Ramos (cell line): Measurements from ENCODE around the gene ANKS1A.

ENCODE experiments used
- in situ Hi-C: fragments of 300-500 bp; cut with MboI; formaldehyde crosslinking; loops from one replicate; pipeline ENCODE4 v1.14.3; 2022; ENCODE audit warnings: low sequenced_read_pairs; ENCODE audit not compliant: unreplicated experiment

Gene ANKS1A

DNA sequence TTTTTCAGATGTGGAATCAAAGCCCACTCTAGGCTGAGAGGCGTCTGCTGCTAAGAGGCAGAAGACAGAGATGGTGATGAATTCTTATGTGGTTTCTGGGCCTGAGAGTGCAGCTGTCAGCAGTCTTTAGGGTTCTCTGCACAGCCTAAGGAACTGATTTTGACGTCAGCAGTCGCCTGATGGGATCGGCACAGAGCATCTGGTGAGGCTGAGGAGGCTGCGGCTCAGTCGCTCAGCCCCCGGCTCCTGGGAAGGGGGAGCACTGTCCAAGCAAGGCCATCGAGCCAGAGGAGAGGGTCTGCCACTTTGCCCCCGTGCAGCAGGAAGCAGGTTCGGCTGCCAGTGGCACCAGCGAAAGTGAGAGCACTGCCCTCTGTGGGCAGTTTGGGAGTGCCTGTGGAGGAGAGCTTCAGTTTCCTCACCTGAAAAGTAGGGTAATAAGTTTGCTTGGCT lies 159.6 kb downstream of the ANKS1A start:
- in situ Hi-C loops = no loop called here

DNA sequence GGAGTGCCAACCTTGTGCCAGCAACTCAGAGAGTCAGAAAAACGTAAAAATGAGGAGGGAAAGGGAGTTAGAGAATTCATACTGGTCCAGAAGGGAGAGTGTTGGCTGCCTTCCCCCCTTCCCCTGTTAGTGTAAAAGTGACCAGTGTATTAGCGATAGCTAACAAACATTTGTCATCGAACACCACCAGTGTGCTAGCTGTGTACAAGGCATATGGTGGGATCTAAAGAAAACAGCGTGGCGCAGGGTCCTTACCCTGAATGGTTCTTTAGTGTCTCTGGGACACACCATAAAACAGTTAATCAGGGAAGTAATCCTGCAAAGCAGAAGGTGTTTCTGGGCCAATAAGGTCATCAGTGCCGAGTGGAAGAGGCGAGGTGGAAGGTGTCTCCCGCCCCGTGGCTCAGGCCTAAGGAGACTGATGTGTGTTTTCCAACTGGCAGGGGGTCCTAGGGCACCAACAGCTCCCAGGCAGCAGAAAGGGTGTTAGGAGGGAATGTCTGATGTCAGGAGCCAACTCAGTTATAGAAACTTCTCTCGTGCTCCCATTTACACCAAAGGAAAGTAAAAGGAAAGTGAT lies 160.2 kb downstream of the ANKS1A start:
- in situ Hi-C loops = no loop called here

DNA sequence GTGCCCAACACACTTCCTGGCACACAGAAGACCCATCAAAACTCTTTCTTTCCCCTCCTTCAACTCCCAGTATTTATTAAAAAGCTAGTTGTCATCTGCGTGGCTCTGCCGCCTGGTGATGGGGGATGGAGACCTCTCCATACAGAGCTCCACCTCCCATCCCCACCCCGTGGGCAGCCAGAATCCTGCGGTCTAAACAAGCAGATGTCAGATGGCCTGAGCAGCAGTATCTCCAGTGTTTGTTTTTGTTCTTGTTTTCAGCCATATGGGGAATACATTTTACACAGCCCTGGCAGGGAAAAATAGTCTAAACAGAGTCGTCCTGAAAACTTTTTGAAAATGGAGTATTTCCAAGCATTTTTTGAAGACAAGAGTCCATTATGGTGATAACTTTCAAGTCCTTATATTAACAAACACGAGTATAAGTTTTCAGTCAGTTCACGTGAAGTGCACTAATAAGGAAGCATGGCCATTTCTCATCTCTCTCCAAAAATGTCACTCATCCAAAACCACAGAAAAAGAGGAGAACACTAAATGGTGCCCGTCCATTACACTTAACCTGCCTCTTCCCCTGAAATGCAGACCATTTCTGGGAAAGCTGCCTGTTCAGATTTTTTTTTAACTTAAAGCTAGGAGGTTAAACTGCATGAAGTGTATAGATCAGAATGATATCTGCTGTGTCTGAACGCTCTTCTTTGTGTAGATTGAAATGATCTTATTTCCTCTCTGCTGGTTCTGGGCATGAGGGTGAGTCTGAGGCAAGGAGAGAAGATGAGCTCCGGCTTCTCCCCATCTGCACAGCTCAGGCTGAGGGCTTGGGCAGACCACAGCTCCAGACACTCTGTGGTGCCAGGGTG lies 161.1 kb downstream of the ANKS1A start:
- in situ Hi-C loops = no loop called here

GRCh38 chr6:35050757-35051330 lies 161.8 kb downstream of the ANKS1A start:
- in situ Hi-C loops = no loop called here

DNA sequence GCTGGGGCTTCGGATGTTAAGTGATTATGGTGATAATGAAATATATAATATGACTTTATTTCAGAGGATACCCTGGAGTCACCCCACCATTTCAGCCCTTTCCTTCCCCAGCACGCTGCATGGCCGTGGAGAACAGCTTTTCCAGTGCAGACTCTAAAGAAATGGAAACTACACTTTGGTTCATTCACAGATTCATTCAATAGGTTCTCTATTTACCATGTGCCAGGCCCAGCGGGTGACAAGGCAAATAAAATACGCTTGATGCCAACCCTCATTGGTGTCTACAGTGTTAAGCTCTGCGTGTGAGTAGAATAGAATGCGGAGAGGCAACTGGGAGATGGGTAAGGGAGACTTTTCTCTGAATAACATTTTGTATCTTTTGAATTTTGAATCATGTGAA lies 162.3 kb downstream of the ANKS1A start:
- in situ Hi-C loops = no loop called here

- in situ Hi-C loops = no loop called here
Measured at GRCh38 chr6:35051997-35052583, 163.0 kb downstream of the ANKS1A start.

DNA sequence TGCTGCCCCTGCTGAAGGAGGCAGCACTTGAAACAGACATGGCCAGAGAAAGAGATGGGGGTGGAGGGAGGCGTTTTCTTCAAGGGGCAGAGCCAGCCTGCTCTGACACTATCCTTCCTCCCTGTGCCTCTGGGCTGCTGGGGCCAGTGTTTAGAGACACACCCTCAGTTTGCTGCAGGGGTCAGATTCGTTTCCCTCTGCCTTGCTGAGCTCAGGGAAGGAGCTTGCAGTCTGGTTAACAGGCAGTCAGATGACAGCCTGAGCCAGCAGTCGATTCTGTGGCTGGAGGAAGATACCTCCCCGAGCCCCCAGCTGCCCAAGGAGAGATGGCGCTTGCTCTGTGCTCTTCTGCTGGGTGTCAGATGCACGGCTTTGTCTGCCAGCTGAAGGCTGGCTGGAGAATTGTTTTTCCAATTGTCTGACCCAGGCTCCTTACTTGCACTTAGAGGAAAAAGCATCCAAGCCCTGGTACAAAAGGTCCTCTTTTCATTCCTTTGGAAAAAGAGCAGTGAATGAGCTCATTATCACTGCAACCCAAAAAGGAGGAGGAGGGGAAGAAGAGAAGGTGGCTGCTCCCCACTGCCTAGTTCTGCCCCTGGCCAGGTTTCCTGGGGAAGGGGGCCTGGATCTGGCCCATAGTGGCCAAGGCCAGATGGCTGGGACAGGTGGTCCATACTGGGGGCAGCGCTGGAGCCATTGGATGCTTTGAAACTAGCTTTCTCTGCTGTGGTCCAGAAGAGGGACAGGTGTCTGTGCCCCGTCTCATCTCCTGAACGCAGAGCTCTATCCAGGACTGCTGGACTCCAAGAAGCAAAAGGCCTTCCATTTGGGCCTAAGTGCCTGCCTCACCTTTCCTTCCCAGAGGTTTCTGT lies 163.9 kb downstream of the ANKS1A start:
- in situ Hi-C loops = no loop called here

- in situ Hi-C loops = no loop called here
Measured at GRCh38 chr6:35053701-35054100, 164.6 kb downstream of the ANKS1A start.

DNA sequence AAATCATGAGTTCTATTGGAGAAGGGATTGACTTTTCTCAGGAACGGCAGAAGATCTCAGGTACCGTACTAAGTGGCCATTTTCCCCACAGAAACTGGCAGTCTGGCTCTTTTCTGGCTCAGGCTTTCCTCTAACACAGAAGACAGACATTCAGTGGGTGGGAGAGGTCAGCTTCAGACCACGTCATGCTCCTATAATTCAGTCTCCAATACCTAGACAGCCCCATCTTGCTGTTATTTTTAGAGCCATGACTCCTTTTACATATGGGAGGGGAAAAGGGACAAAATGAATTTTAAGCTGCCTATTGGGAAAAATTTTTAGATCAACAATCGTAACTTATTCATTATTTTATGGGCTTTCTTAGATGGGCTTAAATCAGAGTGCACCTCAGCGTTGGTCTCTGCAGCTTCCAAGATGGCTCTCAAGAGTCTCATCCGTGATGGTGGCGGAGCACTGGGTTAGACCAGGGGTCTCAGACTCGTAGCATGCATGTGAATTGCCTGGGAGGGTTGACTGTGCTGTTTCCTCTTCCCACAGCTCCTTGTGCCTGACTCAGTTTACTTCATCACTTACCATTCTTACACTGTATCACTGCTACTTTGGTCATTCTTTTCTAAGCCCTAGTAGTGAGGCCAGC lies 165.2 kb downstream of the ANKS1A start:
- in situ Hi-C loops = no loop called here

DNA sequence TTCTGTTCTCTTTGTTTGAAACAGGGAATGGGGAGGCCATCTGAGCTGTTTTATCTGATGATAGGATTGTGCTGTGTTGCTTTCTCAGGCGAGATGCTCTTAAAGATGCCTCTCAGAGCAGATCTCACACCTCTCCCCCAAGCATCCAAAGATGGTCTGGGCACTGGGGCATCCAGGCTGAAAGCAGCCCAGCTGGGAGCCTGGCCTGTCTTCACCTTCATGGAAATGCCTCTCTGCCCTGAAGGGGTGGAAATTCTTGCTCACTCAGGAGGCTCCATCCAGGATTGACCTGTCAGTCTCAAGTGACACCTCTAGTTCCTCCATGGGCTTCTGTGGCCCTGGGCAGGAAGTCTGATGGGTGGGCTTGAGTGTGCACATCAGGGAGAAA lies 165.7 kb downstream of the ANKS1A start:
- in situ Hi-C loops = no loop called here

- in situ Hi-C loops = no loop called here
Measured at GRCh38 chr6:35055891-35056290, 166.8 kb downstream of the ANKS1A start.

DNA sequence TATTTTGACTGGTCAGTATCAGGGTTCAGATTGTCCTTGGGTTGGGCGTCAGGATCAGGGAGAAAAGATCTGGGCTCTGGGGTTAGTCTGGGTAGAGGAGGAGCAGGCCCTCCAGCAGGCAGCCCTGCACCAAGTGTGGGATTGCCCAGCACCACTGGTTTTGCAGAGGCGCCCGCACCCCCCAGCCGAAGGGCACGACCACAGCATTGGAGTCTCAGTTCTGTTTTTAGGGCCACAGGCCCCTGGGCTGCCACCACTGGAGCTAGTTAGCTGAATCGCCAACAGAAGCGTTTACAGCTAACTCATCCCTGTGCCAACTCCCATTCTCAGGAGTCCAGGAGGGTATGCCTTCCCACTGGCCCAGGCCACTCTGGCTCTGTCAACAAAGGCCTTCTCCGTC lies 167.9 kb downstream of the ANKS1A start:
- in situ Hi-C loops = no loop called here

DNA sequence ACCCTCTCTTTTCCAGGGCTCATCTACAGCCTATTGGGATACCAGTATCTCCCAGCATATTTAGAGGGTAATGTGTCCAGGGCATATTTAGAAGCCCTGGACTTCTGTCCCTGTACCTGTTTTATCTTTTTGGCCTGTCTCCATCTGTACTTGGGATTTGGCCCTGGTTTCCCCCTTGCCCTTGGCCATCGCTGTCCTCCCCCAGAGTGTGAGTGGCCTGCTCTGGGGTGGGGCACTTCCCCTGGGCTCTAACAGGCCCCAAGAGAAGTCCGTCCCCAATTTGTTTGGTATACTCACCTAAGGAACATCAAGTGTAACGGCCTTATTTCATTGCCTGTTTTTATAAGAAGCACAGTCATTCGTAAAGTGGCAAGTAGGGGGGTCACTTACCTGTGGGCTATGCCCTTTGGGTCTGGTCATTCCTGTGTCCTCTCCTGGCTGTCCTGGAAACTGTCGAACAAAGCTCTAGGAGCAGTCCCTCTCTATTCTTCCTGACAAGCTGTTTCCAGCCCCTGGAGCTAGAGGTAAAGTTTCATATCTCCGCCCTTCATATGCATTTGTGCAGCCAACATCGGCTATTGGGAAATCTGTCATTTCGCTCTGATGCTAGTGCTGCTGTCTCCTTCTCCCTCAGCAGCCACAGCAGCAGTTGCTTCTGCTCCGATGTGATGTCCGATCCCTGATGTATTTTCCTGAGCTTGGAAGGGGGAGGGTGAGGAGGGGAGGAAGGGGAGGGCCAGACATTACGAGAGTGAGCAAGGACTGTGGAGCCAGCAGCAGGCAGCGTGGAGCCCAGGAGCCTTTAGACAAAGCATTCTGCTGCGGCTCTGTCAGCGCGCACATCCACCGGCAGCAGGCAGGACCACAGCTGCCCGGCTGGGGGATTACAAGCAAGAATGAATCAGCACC lies 168.6 kb downstream of the ANKS1A start:
- in situ Hi-C loops = no loop called here

DNA sequence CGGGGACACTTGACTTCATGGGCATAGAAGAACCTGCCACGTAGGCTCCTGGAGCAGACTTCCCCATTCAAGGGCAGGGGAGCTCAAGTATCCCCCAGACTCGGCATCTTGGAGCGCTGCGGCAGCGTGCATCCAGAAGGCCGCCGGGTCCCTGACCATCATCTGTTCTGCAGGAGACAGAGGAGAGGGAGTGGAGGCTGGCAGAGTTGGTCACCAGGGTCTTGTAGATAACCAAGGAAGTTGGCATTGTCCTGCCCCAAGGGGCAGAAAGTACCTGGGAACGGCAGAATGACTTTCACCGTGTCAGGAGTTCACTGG lies 169.3 kb downstream of the ANKS1A start:
- in situ Hi-C loops = no loop called here

DNA sequence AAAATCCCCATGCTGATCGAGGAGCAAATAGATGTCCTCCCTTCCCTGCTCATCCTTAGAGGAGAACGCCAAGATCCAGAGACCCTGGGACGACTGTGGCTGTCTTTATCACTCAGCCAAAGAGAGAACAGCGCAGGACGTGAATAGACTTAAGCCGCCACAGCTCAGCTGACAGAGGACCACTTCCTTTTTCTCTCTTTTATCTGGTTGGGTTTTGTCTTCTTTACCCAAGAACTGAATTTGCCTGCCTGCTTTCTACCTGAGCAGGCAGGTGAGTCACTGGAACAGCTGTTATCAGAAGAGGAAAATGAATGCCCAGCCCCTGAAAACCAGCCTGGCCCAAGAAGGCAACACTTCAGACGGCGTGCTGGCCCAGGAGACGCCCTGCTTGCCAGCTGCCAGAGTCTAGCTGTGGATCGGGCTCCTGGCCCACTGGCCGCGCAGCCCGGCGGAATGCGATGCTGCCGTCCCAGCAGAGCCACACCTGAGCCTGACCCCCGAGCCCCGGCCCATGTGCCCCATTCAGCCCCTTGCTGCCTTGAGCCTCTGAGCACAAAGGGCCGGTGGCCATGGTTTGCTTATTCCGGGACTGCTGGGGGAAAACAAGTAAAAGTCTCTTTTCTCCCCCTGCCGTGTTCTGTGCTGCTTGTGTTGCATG lies 169.9 kb downstream of the ANKS1A start:
- in situ Hi-C loops = no loop called here

GRCh38 chr6:35059596-35060345 lies 170.7 kb downstream of the ANKS1A start:
- in situ Hi-C loops = no loop called here

DNA sequence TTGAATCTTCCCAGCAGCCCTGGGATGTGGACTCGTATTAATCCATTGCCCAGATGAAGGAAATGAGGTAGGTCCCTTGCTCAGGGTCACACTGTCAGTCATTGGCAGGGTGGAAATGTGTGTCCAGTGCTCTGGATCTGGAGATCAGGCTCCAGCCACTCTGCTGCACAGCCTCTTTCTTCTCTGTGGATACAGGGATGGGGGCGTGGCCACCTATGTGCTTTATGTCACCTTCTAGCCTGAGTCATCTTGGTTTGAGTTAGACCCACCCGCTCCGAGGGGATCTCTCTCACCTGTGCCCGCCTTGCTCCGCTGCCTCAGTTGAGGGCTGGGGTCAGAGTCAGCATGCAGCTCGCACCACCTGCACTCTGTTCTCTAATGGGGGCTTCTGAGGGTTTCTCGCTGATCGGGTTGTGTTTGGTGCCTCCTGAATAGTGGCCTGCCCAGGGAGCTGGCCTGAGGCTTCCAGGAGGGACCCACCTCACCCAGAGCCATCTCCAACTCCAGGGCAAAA lies 172.1 kb downstream of the ANKS1A start:
- in situ Hi-C loops = no loop called here
